SU-DHL-6 (cell line): ENCODE data around the gene CNOT8.
"Not testable (repeated sequence)": the region's sequence is repeated elsewhere in the genome, so short reads cannot be mapped to it uniquely, and the experiment has no call there.

ENCODE experiments used
- H2AFZ ChIP-seq: fragments of 200-600 bp; sonication (generic); 2 replicates; pipeline ENCODE4 v1.6.1; 2014; ENCODE audit warnings: low read depth, mild to moderate bottlenecking, moderate library complexity, mixed read lengths, antibody characterized with exemption, low read length; ENCODE audit not compliant: severe bottlenecking
- H3F3A ChIP-seq: fragments of 200-600 bp; shearing (Covaris generic); 2 replicates; pipeline ENCODE4 v1.6.0; 2016; ENCODE audit warnings: antibody characterized with exemption, mild to moderate bottlenecking; ENCODE audit not compliant: insufficient read depth
- H3K27ac ChIP-seq: fragments of 200-600 bp; sonication (generic); 2 replicates; pipeline ENCODE4 v1.5.1; 2016; ENCODE audit warnings: low read depth, mild to moderate bottlenecking, low read length, moderate library complexity, mixed read lengths
- H3K27me3 ChIP-seq: fragments of 200-600 bp; sonication (generic), shearing (Covaris generic); 2 replicates; pipeline ENCODE4 v1.6.0; 2014; ENCODE audit warnings: mild to moderate bottlenecking, low read length
- H3K36me3 ChIP-seq: fragments of 200-600 bp; sonication (generic); 2 replicates; pipeline ENCODE4 v1.6.1; 2014; ENCODE audit warnings: mild to moderate bottlenecking, low read length, mixed read lengths
- H3K4me2 ChIP-seq: fragments of 300-600, 200-600 bp; shearing (Covaris generic), sonication (generic); 2 replicates; pipeline ENCODE4 v1.6.0; 2014; ENCODE audit warnings: low read length, low read depth, mild to moderate bottlenecking; ENCODE audit not compliant: poor library complexity, severe bottlenecking
- H3K4me3 ChIP-seq: fragments of 200-600 bp; sonication (generic); 2 replicates; pipeline ENCODE4 v1.5.1; 2014; ENCODE audit warnings: antibody characterized with exemption, low read length, mild to moderate bottlenecking, mixed read lengths; ENCODE audit not compliant: insufficient read depth, poor library complexity, severe bottlenecking
- H3K79me2 ChIP-seq: fragments of 200-600 bp; sonication (generic); 2 replicates; pipeline ENCODE4 v1.6.1; 2014; ENCODE audit warnings: mild to moderate bottlenecking, low read length, moderate library complexity; ENCODE audit not compliant: insufficient read depth
- H3K9ac ChIP-seq: fragments of 200-600 bp; sonication (generic); 2 replicates; pipeline ENCODE4 v1.7.0; 2014; ENCODE audit warnings: mild to moderate bottlenecking, low read length
- H3K9me2 ChIP-seq: fragments of 200-600 bp; sonication (generic); replicated peaks from 2 replicates; pipeline ENCODE4 v1.6.1; 2014; ENCODE audit warnings: low read length; ENCODE audit not compliant: insufficient read depth
- H3K9me3 ChIP-seq: fragments of 200-600 bp; sonication (generic); 2 replicates; pipeline ENCODE4 v1.6.1; 2014; ENCODE audit warnings: low read length, mixed read lengths; ENCODE audit not compliant: insufficient read depth
- H4K20me1 ChIP-seq: fragments of 200-600 bp; sonication (generic); 2 replicates; pipeline ENCODE4 v1.6.1; 2014; ENCODE audit warnings: low read depth, mild to moderate bottlenecking, antibody characterized with exemption, low read length, moderate library complexity, mixed read lengths
- EZH2phosphoT487 ChIP-seq: fragments of 200-600 bp; sonication (generic), shearing (Covaris generic); conservative IDR thresholded peaks from 2 replicates; pipeline ENCODE4 v1.6.1; 2018; ENCODE audit warnings: mild to moderate bottlenecking, antibody characterized with exemption, low read length, moderate library complexity, mixed read lengths
- TF ChIP-seq, protein P1 (sequence below): fragments of 200-600 bp; sonication (generic); IDR thresholded peaks from one replicate; pipeline ENCODE4 v1.5.1; 2017; ENCODE audit warnings: antibody characterized with exemption, mild to moderate bottlenecking, low read length, moderate library complexity; ENCODE audit not compliant: insufficient read depth, poor library complexity, severe bottlenecking

Gene CNOT8

DNA sequence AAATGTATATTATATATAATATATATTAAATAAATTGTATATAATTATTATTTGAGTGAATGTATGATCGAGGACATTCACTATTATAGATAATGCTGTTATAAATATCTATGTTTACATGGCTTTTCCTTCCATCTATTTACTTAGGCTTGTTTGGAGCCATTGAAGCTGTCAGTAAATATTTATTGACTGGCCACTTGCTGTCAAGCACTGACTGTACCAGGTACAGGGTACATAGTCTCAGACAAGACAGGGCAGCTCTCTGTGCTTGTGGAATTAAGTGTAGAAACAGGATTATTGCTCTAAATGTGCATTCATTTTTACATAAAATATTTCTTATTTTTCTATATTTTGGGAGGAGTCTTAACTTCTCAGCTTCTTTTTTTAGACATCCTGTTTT is 24.4 kb upstream of the CNOT8 start:
- Histone ChIP-seq H3K79me2 (no peaks in the 10 kb centered on the region), H3K27ac (no peak overlapping the region), H2AFZ (no peak overlapping the region), H3K9me3 (no peaks in the 10 kb centered on the region), H3K9ac (no peak overlapping the region), H4K20me1 (no peaks in the 10 kb centered on the region), H3K4me2 (no peak overlapping the region), H3K4me3 (no peak overlapping the region), H3K27me3 (no peaks in the 10 kb centered on the region), H3K36me3 (peaks cover 5% of the 10 kb centered on the region; the same call in 1 of the 2 replicates), H3K9me2 (no peaks in the 10 kb centered on the region), H3F3A (0 out of 2 replicates have a peak, but pooled peaks cover 2% of the 10 kb centered on the region)
- TF ChIP-seq, protein P1, sequence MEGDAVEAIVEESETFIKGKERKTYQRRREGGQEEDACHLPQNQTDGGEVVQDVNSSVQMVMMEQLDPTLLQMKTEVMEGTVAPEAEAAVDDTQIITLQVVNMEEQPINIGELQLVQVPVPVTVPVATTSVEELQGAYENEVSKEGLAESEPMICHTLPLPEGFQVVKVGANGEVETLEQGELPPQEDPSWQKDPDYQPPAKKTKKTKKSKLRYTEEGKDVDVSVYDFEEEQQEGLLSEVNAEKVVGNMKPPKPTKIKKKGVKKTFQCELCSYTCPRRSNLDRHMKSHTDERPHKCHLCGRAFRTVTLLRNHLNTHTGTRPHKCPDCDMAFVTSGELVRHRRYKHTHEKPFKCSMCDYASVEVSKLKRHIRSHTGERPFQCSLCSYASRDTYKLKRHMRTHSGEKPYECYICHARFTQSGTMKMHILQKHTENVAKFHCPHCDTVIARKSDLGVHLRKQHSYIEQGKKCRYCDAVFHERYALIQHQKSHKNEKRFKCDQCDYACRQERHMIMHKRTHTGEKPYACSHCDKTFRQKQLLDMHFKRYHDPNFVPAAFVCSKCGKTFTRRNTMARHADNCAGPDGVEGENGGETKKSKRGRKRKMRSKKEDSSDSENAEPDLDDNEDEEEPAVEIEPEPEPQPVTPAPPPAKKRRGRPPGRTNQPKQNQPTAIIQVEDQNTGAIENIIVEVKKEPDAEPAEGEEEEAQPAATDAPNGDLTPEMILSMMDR = no peak
- TF ChIP-seq EZH2phosphoT487 = no peak

DNA sequence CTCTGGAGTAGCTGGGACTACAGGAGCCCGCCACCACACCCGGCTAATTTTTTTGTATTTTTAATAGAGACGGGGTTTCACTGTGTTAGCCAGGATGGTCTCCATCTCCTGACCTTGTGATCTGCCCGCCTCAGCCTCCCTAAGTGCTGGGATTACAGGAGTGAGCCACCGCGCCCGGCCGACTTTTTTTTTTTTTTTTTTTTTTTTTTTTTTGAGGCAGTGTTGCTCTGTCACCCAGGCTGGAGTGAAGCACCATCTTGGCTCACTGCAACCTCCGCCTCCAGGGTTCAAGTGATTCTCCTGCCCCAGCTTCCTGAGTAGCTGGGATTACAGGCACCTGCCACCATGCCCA is 22.8 kb upstream of the CNOT8 start:
- not testable (repeated sequence) for H3K4me2 ChIP-seq, H3K27ac ChIP-seq, H2AFZ ChIP-seq, H4K20me1 ChIP-seq, H3K9me3 ChIP-seq, H3K9me2 ChIP-seq, H3K79me2 ChIP-seq, H3F3A ChIP-seq, H3K9ac ChIP-seq, H3K4me3 ChIP-seq, H3K27me3 ChIP-seq, H3K36me3 ChIP-seq

DNA sequence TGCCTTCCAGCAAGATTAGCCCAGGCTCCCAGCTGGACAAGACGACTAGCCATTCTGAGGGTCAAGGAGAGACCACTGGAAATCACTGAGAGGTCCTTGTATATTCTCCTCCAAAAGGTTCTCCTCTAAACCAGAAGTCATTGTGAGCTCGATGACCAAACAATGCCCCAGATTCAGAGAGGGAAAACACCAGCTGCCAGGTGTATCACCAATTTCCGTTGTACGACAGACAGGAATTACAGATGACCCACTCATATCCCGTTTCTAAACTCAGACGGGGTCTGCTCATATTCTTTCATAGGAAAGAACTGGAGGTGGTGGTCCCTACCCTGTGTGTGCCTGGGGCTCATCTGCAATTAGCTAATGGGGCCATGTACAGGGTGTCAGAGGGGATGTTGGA is 22.2 kb upstream of the CNOT8 start:
- H3K36me3 ChIP-seq = peaks cover 5% of the 10 kb centered on the region; the same call in 1 of the 2 replicates
- H3K27ac ChIP-seq = no peak overlapping the region
- no peak overlapping the region for H3K4me3 ChIP-seq
- no peaks in the 10 kb centered on the region for H4K20me1 ChIP-seq
- no peaks in the 10 kb centered on the region for H3K27me3 ChIP-seq
- H3K9me2 ChIP-seq = no peaks in the 10 kb centered on the region
- no peaks in the 10 kb centered on the region for H3K79me2 ChIP-seq
- H3K9me3 ChIP-seq = no peaks in the 10 kb centered on the region
- no peak overlapping the region for H2AFZ ChIP-seq
- no peak for TF ChIP-seq EZH2phosphoT487
- TF ChIP-seq, protein P1 = no peak
- no peak overlapping the region for H3K4me2 ChIP-seq
- H3F3A ChIP-seq = 0 out of 2 replicates have a peak, but pooled peaks cover 2% of the 10 kb centered on the region
- H3K9ac ChIP-seq = no peak overlapping the region

DNA sequence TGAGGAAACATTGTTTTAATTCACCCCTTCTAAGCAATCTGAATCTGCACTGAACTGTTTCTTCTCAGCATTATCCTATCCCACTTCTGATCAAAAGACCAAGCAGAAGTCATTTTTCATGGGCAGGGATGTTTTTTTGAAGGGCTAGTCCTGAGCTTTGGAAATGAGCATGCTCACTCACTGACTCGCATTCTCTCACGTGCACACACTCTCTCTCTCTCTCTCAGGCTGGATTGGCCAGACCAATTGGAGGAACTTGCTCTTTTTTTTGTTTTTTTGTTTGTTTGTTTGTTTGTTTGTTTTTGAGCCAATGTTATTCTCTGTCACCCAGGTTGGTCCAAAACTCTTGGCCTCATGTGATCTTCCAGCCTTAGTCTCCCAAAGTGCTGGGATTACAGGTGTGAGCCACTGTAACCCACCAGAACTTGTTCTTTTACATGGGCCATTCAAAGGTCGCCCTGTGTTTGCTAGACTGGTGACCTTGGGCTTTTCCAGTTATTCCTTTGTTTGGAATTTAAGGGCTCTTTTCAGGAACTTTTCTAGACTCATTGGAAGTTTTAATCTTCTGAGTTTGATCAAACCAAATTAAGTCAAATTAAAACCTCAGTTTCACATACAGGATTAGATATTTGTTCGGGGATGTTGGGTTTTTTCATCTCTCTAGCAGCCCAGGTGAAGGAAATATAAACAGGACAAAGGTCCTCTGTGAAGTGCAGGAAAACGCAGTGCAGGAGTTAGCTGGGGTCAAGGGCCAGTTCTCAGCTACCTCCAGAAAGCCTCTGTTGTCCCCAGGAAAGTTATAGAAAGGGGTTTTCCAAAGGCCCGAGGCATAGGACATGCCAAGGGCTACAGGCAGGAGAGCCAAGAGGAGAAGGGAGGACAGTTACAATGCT is 21.2 kb upstream of the CNOT8 start:
- H3K4me3 ChIP-seq = no peak overlapping the region
- no peaks in the 10 kb centered on the region for H3K27me3 ChIP-seq
- H3K36me3 ChIP-seq = no peaks in the 10 kb centered on the region
- no peak overlapping the region for H3K4me2 ChIP-seq
- H4K20me1 ChIP-seq = no peaks in the 10 kb centered on the region
- H2AFZ ChIP-seq = no peak overlapping the region
- no peak overlapping the region for H3K27ac ChIP-seq
- H3K9me3 ChIP-seq = no peaks in the 10 kb centered on the region
- H3F3A ChIP-seq = 0 out of 2 replicates have a peak, but pooled peaks cover 2% of the 10 kb centered on the region
- no peaks in the 10 kb centered on the region for H3K79me2 ChIP-seq
- H3K9me2 ChIP-seq = no peaks in the 10 kb centered on the region
- no peak overlapping the region for H3K9ac ChIP-seq
- TF ChIP-seq, protein P1 = no peak
- no peak for TF ChIP-seq EZH2phosphoT487
